Sigmoid colon (tissue), 7 donors: ENCODE data around the gene IQCK. TPM values are rescaled to one million over a fixed set of nuclear protein-coding genes. Genes with fewer than 3 reads are reported as not detected.

ENCODE experiments used
- DNase-seq: peaks from one replicate; pipeline ENCODE4 v3.0.0-alpha.2; 2019
- H3K27ac ChIP-seq, 4 donors: fragments of 200-600 bp; sonication (generic); one replicate each; pipeline ENCODE4 v1.5.1; 2016 to 2019; ENCODE audit warnings: mild to moderate bottlenecking in 1 of 4
- H3K27me3 ChIP-seq, 3 donors: fragments of 200-600 bp; sonication (generic); one replicate each; pipeline ENCODE4 v1.5.1; 2019; ENCODE audit warnings: mild to moderate bottlenecking in 1 of 3
- H3K36me3 ChIP-seq, 4 donors: fragments of 200-600 bp; sonication (generic); one replicate each; pipeline ENCODE4 v1.5.1; 2016 to 2019
- H3K4me1 ChIP-seq, 4 donors: fragments of 200-600 bp; sonication (generic); one replicate each; pipeline ENCODE4 v1.5.1; 2017 to 2019
- H3K4me3 ChIP-seq, 4 donors: fragments of 200-600 bp; sonication (generic); one replicate each; pipeline ENCODE4 v1.5.1; 2017 to 2019; ENCODE audit warnings: mild to moderate bottlenecking in 2 of 4, moderate library complexity in 1 of 4
- H3K9me3 ChIP-seq, 4 donors: fragments of 200-600 bp in 3 of 4; sonication (generic) in 3 of 4; one replicate each; pipeline versions ENCODE4 v1.5.1 to v1.6.1; 2013 to 2019
- CTCF ChIP-seq, 4 experiments: fragments of 450-650 bp in 3 of 4; fragments of 200-600 bp in 1 of 4; IDR thresholded peaks; one replicate each; pipeline ENCODE4 v1.5.1; 2016 to 2019; ENCODE audit warnings: antibody characterized with exemption in 4 of 4, mild to moderate bottlenecking in 3 of 4, moderate library complexity in 2 of 4
- EP300 ChIP-seq, 4 donors: sonication (generic); formaldehyde crosslinking; IDR thresholded peaks; one replicate each; pipeline ENCODE4 v1.6.1; 2017; ENCODE audit warnings: antibody characterized with exemption in 4 of 4
- POLR2A ChIP-seq, 2 donors: fragments of 450-650 bp; IDR thresholded peaks; one replicate each; pipeline ENCODE4 v1.6.1; 2016; ENCODE audit warnings: antibody characterized with exemption in 2 of 2, mild to moderate bottlenecking in 2 of 2, moderate library complexity in 2 of 2
- POLR2AphosphoS5 ChIP-seq, 4 donors: sonication (generic); formaldehyde crosslinking; IDR thresholded peaks; one replicate each; pipeline ENCODE4 v1.6.1; 2017; ENCODE audit warnings: antibody characterized with exemption in 4 of 4
- WGBS, 2 donors: extraction: QIAGEN DNeasy Blood & Tissue Kit; methylation state at CpG; one replicate each; pipeline ENCODE4 v1.1.7; 2013; 5-methylcytosine and 5-hydroxymethylcytosine counted together
- intact Hi-C: fragments of 100-400 bp; cut with DNase I; formaldehyde crosslinking; loops from one replicate; pipeline ENCODE4 v1.15.1; 2023
- polyA plus RNA-seq, 3 donors: library from polyadenylated mRNA; stranded (reverse); fragments of 200-250 nt; gene quantifications; one replicate each; pipeline ENCODE4 v1.2.3, GENCODE V29; 2013
- total RNA-seq, 4 donors: library from RNA; depleted of rRNA; stranded (reverse); fragments of >200 nt; gene quantifications; one replicate each; pipeline ENCODE4 v1.1.0, GENCODE V29; 2016
- donor health status: healthy with polysubstance abuse.
- donor health status: Bipolar disorder and iron deficiency.
- donor health status: healthy.

Gene IQCK
- total and polyA plus RNA-seq, 7 donors = 5.1 to 16.6 (median 10.3) TPM

DNA sequence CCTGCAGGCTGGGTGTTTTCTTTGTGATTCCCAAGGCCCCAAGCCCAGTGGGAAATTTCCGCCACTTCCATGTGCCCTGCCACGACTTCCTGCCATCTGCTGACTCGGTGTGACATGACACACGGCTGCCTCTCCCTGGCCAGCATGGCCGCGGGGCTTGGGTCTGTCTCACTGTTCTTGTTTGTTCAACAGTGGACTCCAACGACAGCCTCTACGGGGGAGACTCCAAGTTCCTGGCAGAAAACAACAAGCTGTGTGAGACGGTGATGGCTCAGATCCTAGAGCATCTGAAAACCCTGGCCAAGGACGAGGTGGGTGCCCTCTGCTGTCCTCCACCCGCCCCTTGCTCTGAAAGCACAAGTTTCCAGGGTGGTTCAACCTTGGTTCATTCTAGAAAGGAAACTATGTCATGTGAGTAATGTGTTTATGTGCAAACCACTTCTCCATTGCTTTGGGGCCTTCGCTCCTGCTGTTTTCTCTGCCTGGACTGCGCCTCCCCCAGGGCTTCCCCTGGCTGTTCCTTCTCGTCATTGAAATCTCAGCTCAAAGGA lies 26.8 kb upstream of the IQCK start:
- 89 to 91% methylated on average over 14 of the region's 14 CpGs for WGBS, 2 donors
- no peak for DNase-seq
- no peaks in the 10 kb centered on the region for H3K9me3 ChIP-seq
- no peak overlapping the region for H3K4me3 ChIP-seq
- intact Hi-C loops = no loop called here
- H3K27me3 ChIP-seq = no peaks in the 10 kb centered on the region
- H3K4me1 ChIP-seq = peaks cover 0 to 10% (median 6%) of the 10 kb centered on the region in 4 donors
- H3K36me3 ChIP-seq = peaks cover 0 to 61% (median 20%) of the 10 kb centered on the region in 4 donors
- TF ChIP-seq EP300 (IDR thresholded peaks at IDR 0.05) (no peak), POLR2A (IDR thresholded peaks at IDR 0.05) (no peak), CTCF (IDR thresholded peaks at IDR 0.05) (no peak)
- H3K27ac ChIP-seq = peak overlapping the region in 2 of 4 donors; percentile 11 to 28

DNA sequence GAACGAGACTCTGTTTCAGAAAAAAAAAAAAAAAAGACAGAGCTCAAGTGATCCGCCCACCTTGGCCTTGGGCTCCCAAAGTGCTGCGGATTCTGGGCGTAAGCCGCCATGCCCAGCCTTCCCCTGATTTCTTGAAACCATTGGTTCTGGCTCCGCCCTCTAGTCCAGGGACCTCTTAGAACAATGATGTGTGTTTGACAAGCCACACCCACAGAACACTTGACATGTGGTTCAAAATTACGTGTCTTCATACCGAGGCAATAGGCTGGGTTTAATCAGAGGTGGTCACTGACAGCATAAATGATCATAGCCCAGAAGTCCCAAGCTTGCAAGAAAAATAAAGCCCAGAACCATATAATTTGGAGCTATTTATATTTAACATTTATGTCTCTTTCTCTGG lies 23.1 kb upstream of the IQCK start:
- intact Hi-C loops = no loop called here
- WGBS, 2 donors = 81 to 93% methylated on average over 8 of the region's 8 CpGs
- TF ChIP-seq POLR2A (IDR thresholded peaks at IDR 0.05) = no peak
- no peak for DNase-seq
- Histone ChIP-seq H3K4me3 (no peak overlapping the region), H3K27ac (peak overlapping the region in 1 of 4 donors; percentile 72), H3K9me3 (no peaks in the 10 kb centered on the region), H3K36me3 (peaks cover 0 to 61% (median 21%) of the 10 kb centered on the region in 4 donors), H3K27me3 (no peaks in the 10 kb centered on the region), H3K4me1 (peaks cover 0 to 18% (median 16%) of the 10 kb centered on the region in 4 donors)

GRCh38 chr16:19696328-19696727 lies 21.7 kb upstream of the IQCK start:
- Histone ChIP-seq H3K27me3 (no peaks in the 10 kb centered on the region), H3K4me3 (no peak overlapping the region), H3K9me3 (no peaks in the 10 kb centered on the region), H3K27ac (peak overlapping the region; percentile 28 to 72 (median 52)), H3K36me3 (peaks cover 0 to 71% (median 21%) of the 10 kb centered on the region in 4 donors), H3K4me1 (peaks cover 0 to 26% (median 17%) of the 10 kb centered on the region in 4 donors)
- peak in 2 of 4 donors; percentile 18 to 54 for TF ChIP-seq POLR2AphosphoS5 (IDR thresholded peaks at IDR 0.05)
- no peak for TF ChIP-seq POLR2A (IDR thresholded peaks at IDR 0.05)
- TF ChIP-seq CTCF (IDR thresholded peaks at IDR 0.05) = no peak
- peak in 1 of 4 donors; percentile 19 for TF ChIP-seq EP300 (IDR thresholded peaks at IDR 0.05)
- intact Hi-C loops = no loop called here
- 4 to 10% methylated on average over 10 of the region's 10 CpGs for WGBS, 2 donors
- peak; percentile 90 for DNase-seq

DNA sequence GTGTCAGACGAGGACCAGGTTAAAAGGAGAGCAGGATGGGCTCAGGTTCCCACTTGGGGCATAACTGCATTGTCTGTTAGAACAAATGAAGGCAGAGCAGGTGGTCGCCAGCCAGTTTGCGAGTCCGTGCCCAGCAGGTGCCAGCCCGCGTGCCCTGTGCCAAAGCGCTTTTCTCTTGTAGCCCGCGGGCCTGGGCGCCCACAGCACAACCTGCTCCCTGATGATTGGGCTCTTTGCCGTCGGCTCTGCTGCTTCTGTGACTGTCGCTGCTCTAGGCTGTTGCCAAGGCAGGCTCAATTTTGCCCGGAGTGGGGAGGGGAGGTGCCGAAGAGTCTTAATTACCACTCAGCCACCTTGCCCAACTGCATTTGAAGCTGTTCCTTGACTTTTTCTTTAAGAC lies 21.1 kb upstream of the IQCK start:
- Histone ChIP-seq H3K4me1 (peaks cover 0 to 26% (median 17%) of the 10 kb centered on the region in 4 donors), H3K27me3 (no peaks in the 10 kb centered on the region), H3K36me3 (peaks cover 0 to 71% (median 21%) of the 10 kb centered on the region in 4 donors), H3K4me3 (no peak overlapping the region), H3K27ac (peak overlapping the region; percentile 28 to 72 (median 52)), H3K9me3 (no peaks in the 10 kb centered on the region)
- 91% methylated on average over 15 of the region's 15 CpGs for WGBS, 2 donors
- DNase-seq = no peak
- intact Hi-C loops = no loop called here
- TF ChIP-seq EP300 (IDR thresholded peaks at IDR 0.05) (no peak), CTCF (IDR thresholded peaks at IDR 0.05) (no peak), POLR2A (IDR thresholded peaks at IDR 0.05) (no peak), POLR2AphosphoS5 (IDR thresholded peaks at IDR 0.05) (no peak)

DNA sequence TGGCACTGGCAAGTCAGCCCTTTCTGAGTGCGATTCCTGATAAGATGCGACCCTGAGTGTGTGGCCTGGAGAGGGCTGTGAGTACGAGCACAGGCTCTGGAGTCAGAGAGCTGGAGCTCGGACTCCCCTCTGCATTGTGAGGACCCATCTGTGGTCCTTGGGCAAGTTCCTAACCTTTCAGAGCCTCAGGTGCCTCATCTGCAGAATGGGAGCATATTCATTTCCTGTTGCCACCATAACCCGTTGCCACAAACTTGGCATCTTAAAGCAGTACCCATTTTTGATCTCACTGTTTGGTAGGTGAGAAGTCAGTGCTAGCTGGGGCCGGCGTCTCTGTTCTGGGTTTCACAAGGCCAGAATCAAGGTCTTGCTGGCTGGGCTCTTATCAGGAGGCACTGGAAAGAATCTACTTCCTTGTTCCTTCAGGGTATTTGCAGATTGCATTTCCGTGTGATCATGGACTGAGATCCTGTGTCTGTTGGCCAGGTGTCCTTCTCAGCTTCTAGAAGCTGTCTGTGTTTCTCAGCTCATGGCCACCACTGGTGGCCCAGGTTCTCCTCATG lies 20.2 kb upstream of the IQCK start:
- peak overlapping the region in 1 of 4 donors; percentile 54 for H3K27ac ChIP-seq
- H3K36me3 ChIP-seq = peaks cover 2 to 71% (median 22%) of the 10 kb centered on the region in 4 donors
- intact Hi-C loops = no loop called here
- no peak overlapping the region for H3K4me3 ChIP-seq
- no peaks in the 10 kb centered on the region for H3K9me3 ChIP-seq
- H3K4me1 ChIP-seq = peaks cover 0 to 26% (median 17%) of the 10 kb centered on the region in 4 donors
- no peaks in the 10 kb centered on the region for H3K27me3 ChIP-seq
- DNase-seq = no peak
- WGBS, 2 donors = 61 to 73% methylated on average over 8 of the region's 8 CpGs
- TF ChIP-seq POLR2A (IDR thresholded peaks at IDR 0.05) (no peak), POLR2AphosphoS5 (IDR thresholded peaks at IDR 0.05) (no peak), CTCF (IDR thresholded peaks at IDR 0.05) (no peak), EP300 (IDR thresholded peaks at IDR 0.05) (no peak)
